Mononuclear cell (primary cell): ENCODE results near the gene SELENON. TPM values are rescaled to one million over a fixed set of nuclear protein-coding genes. Genes with fewer than 3 reads are reported as not detected.

Experiments used
- H3K27me3 ChIP-seq: 2 replicates; pipeline ENCODE4 v1.6.0; 2011; ENCODE audit warnings: low read length, control low read depth; ENCODE audit not compliant: insufficient read depth
- H3K4me1 ChIP-seq: 2 replicates; pipeline ENCODE4 v1.5.1; 2011; ENCODE audit warnings: mild to moderate bottlenecking, low read length, control low read depth; ENCODE audit not compliant: insufficient read depth
- H3K4me3 ChIP-seq: 2 replicates; pipeline ENCODE4 v1.5.1; 2011; ENCODE audit warnings: mild to moderate bottlenecking, low read length, moderate library complexity
- H3K9me3 ChIP-seq: 2 replicates; pipeline ENCODE4 v1.5.1; 2011; ENCODE audit warnings: low read depth, mild to moderate bottlenecking, control low read depth, low read length
- total RNA-seq: library from RNA; depleted of rRNA; stranded (reverse); fragments of >200 nt; gene quantifications from one replicate; pipeline ENCODE4 v1.2.3, GENCODE V29; 2012

SELENON gene
- total RNA-seq, 1 donor, result 13.4 TPM

- Histone ChIP-seq H3K4me3 (no peak overlapping the region), H3K4me1 (peaks cover 22% of the 10 kb centered on the region), H3K9me3 (no peaks in the 10 kb centered on the region), H3K27me3 (no peaks in the 10 kb centered on the region)
These were observed 9.4 kb downstream of the SELENON start for GRCh38 chr1:25809283-25809926.

GRCh38 chr1:25809929-25810328 is 9.9 kb downstream of the SELENON start:
- H3K4me1 ChIP-seq, result peaks cover 22% of the 10 kb centered on the region
- H3K4me3 ChIP-seq, result no peak overlapping the region
- no peaks in the 10 kb centered on the region for H3K9me3 ChIP-seq
- no peaks in the 10 kb centered on the region for H3K27me3 ChIP-seq

DNA sequence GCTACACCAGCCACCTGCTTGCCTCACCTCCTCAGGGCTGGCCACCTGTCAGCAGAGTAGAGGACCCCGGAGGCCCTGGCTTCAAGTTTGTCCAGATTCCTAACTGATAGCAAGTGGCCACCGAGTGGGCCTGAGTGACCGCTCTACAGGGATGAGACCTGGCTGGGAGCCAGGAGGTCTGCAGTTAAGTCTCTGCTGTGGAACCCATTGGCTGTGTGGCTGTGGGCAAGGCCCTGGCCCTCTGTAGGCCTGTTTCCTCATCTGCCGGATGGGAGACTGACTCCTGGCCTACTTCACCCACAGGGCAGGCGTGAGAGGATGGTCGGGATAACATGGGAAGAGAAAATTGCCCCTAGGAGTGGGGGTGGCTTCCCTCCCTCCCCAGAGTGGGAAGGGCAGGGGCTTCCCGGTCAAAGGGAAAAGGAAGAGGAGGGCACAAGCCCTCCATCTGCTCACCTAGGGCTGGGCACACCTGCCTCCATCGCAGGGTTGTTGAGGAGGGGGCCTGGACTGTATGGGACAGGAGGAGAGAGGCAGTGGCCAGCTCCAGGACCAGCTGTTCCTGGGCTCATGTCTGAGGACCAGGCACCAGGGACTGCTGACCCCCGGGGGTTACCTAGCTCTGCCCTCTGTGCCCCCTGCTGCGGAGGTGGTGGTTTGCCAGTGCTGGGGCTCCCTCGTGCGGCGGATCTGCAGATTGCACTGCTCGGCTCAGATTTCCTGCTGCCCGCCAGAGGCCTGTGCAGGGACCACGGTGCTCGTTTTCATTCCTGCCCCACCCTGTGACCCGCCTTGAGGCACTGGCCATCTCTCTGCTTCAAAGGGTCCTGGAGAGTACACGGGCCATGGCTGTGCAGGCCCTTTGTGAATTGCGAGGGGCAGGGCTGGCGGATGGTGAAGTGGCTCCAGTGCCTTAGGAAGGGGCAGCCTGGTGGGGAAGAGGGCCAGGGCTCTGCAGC is 10.6 kb downstream of the SELENON start:
- Histone ChIP-seq H3K9me3 (no peaks in the 10 kb centered on the region), H3K27me3 (no peaks in the 10 kb centered on the region), H3K4me1 (peaks cover 22% of the 10 kb centered on the region), H3K4me3 (no peak overlapping the region)

DNA sequence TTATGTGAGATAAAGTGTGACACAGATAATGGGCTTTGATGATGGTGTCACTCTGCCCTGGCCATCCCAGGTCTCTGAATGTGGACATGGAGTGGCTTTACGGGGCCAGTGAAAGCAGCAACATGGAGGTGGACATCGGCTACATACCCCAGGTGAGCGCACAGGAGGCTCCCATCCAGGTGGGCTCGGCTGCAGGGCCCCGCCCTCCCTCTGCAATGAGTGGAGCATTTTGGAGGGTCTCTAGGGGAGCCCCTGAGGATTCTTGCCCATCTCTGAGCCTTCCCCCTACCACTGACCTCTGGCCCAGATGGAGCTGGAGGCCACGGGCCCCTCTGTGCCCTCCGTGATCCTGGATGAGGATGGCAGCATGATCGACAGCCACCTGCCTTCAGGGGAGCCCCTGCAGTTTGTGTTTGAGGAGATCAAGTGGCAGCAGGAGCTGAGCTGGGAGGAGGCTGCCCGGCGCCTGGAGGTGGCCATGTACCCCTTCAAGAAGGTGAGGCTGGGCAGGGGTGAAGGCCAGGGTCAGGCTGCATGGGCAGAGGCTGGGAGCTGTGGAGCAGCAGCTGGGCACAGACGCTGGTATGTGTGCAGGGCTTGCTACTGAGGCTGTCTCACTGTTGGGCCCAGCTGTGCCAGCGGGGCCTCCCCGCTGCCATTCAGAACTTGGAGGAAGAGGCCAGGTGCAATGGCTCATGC is 11.5 kb downstream of the SELENON start:
- peaks cover 22% of the 10 kb centered on the region for H3K4me1 ChIP-seq
- no peak overlapping the region for H3K4me3 ChIP-seq
- H3K27me3 ChIP-seq, result no peaks in the 10 kb centered on the region
- H3K9me3 ChIP-seq, result no peaks in the 10 kb centered on the region

DNA sequence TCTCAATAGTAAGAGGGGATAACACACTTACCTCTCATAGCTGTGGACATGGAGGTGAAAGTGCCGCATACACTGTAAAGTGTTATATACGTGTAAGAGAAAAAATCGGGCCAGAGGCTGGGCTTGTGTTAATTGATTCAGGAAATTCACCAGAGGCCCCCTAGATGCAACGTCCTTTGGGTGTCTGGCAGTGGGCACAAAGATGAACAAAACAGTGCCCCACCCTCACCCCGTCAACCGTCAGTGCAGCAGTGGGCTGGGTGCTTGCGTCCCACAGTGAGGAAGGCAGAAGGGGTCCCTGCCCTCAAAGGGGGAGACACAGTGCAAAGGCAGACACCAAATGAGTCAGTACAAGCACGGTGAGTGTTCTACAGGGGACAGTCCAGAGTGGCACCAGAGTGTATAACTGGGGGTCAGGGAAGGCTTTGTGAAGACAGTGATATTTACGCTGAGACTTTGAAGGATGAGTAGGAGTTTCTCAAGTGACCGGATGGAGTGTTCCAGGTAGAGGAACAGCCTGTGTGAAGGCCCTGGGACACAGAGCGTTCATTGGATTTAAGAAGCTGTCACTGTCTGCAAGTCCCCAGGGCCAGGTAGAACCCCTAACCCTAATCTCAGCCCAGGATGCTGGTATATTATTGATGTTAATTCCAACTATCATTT is 13.2 kb downstream of the SELENON start:
- no peaks in the 10 kb centered on the region for H3K9me3 ChIP-seq
- H3K4me1 ChIP-seq, result peaks cover 26% of the 10 kb centered on the region
- no peak overlapping the region for H3K4me3 ChIP-seq
- H3K27me3 ChIP-seq, result no peaks in the 10 kb centered on the region

DNA sequence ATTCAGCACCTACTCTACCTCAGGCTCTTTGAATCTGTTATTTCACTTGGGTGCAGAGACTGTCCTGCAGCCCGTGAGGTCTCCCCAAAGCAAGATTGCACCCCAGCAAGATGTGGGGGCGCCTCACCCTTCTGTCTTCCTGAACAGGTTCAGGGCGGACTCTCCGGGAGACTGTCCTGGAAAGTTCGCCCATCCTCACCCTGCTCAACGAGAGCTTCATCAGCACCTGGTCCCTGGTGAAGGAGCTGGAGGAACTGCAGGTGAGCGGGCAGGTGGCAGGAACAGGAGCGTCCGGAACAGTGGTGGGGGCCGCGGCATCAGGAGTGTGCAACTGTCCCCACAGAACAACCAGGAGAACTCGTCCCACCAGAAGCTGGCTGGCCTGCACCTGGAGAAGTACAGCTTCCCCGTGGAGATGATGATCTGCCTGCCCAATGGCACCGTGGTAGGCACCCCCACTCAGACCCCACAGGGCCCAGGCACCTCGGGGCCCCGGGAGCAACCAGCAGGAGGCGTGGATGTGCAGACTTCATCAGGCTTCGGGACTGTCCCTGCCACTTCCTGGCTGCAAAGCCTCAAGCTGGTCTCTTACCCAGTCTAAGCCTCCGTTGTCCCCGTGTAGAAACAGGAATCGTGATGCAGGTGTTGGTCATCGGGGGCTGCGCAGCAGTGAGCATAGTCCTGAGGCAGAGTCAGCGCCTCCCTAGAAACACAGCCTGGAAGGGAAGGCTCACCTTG is 13.9 kb downstream of the SELENON start:
- Histone ChIP-seq H3K4me1 (peaks cover 32% of the 10 kb centered on the region), H3K4me3 (no peak overlapping the region)

DNA sequence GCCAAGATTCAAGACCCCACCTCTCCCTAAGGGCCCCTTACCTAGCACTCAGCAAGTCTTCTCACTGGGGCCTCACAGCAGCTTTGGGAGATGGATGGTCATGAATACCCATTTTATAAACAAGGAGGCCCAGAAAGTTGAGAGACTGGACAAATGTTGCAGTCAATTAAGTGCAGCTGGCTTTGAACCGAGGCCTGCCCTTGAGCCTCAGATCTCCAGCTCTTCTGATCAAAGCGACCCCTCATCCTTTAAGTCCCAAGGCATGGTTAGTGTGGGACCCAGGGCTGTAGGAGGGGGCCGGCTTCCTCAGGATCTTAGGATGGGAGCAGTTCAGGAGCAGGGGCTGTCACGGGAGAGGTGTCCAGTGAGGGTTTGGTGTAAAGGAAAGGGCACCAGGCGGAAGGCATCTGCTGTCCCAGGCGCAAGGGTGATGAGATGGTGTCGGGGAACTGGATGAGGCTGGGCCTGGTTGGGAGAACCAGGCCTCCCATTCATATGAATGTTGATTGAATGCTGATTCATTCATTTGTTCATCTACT is 14.6 kb downstream of the SELENON start:
- Histone ChIP-seq H3K4me3 (no peak overlapping the region), H3K27me3 (no peaks in the 10 kb centered on the region), H3K4me1 (peaks cover 32% of the 10 kb centered on the region), H3K9me3 (no peaks in the 10 kb centered on the region)

More for the DNA sequence above, 13.9 kb downstream of the SELENON start:
- H3K9me3 ChIP-seq, result no peaks in the 10 kb centered on the region
- no peaks in the 10 kb centered on the region for H3K27me3 ChIP-seq

DNA sequence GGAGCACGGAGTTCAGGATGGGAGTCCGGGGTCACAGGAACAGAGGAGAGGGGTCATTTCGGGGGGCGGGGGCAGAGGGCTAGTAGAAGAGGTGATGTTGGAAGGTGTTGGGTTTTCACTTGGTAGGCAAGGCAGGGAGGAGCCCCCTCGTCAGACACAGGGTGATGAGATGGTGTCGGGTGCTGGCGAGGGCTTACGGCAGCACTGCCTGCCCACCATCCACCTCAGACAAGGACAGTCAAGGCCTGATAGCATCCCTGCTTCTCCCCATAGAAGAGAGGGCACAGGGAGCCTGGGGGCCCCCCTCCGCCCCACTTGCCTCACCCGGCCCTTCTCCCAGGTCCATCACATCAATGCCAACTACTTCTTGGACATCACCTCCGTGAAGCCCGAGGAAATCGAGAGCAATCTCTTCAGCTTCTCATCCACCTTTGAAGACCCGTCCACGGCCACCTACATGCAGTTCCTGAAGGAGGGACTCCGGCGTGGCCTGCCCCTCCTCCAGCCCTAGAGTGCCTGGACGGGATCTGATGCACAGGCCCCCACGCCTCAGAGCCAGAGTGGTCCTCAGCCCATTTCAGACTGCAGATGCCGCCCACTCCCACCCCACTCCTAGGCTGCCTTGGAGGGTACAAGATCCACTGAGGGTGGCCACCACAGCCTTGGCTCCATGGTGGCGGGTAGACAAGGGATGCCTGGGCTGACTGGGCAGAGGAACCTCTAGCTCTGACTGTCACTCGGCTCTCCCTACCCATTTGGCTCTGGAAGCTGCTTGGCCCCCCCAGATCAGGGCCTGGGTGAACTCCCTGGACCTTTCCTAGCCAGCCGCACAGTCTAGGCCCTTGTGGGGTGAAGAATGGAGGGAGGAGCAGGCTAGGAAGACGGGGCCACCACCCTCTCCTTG is 15.5 kb downstream of the SELENON start:
- H3K9me3 ChIP-seq, result no peaks in the 10 kb centered on the region
- H3K4me3 ChIP-seq, result no peak overlapping the region
- no peaks in the 10 kb centered on the region for H3K27me3 ChIP-seq
- peaks cover 23% of the 10 kb centered on the region for H3K4me1 ChIP-seq

DNA sequence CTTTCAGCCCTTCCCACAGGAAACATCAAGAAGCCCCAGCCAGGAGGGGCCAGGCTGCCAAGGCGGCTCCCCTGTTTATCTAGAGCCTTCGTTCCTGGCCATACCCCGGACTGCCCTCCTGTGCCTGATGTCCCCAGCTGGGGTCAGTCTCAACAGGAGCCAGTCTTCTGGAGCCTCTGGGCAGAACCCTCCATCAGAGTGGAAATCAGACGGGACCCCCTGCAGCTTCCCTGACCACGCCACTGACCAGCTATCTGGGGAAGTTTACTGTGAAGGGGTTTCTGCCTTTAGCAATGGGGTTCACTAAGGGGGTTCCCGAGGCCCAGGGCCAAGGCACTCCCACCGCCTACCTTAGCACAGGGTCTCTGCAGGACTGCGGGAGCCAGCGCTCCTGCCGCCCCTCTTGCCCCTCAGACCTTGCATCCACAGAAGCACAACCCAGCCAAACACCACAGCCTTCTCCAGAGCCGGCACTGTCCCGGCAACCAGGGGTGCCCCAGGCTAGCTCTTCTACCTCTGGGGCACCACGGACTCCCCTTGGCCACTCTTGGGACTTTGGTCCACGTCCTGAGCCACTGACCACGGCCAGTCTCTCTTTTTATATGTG is 16.2 kb downstream of the SELENON start:
- no peaks in the 10 kb centered on the region for H3K27me3 ChIP-seq
- no peak overlapping the region for H3K4me3 ChIP-seq
- no peaks in the 10 kb centered on the region for H3K9me3 ChIP-seq
- peaks cover 23% of the 10 kb centered on the region for H3K4me1 ChIP-seq

DNA sequence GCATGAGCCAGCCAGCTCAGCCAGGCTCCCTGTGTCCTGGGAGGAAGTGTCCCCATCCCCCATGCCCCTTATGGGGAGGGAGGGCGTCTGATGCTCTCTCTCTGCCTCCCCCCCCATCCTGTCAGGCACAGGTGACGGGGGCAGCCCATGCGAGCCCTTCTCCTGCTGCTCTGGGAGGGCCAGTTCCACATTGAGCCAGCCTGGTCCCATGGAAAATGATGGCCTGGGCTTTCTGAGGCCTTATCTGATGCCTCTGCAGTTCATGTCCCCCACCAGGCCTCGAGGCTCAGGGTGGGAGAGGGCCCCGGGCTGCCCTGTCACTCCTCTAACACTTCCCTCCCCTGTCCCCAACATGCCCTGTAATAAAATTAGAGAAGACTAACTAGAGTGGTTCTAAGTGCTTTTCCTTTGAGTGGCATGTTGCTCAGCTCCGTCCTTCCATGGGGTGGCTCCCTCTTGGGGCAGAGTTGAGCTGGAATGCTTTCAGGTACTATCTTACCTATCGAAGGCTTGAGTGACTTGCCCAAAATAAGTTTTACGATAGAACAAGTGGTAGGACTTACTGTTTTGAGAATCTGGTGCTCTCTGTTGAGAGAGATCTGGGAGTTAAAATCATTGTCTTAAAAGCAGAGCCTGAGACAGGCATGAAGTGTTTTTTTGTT is 18.0 kb downstream of the SELENON start:
- no peaks in the 10 kb centered on the region for H3K27me3 ChIP-seq
- no peaks in the 10 kb centered on the region for H3K9me3 ChIP-seq
- H3K4me1 ChIP-seq, result peaks cover 33% of the 10 kb centered on the region
- H3K4me3 ChIP-seq, result no peak overlapping the region

DNA sequence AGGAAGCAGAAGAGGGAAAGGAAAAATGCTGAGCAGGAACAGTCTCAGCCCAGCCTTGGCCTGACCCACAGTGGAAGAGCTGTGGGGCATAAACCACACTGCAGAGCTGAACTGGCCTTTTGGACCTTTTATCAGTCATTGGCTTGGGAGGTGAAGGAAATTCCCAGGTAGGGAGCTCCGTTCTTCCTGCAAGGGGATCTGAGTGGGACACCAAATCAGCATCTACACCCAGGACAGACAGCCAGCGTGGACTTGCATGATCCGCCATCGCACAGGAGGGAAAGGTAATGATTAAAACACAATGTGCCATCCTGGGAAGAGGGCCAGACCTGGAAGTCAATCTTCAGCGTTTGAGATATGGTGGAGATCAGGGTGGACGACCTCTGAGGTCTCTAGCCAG is 18.6 kb downstream of the SELENON start:
- no peaks in the 10 kb centered on the region for H3K9me3 ChIP-seq
- H3K27me3 ChIP-seq, result no peaks in the 10 kb centered on the region
- H3K4me3 ChIP-seq, result no peak overlapping the region
- peaks cover 33% of the 10 kb centered on the region for H3K4me1 ChIP-seq

GRCh38 chr1:25819491-25820246 is 19.7 kb downstream of the SELENON start, which contains the start of gene MTFR1L:
TSS of gene MTFR1L (plus strand) at chr1:25819954. CDS start at chr1:25823105, 3,151 bp downstream.
- Histone ChIP-seq H3K4me3 (peak within 1 kb of the TSS; percentile 95), H3K27me3 (no peaks in the 10 kb centered on the region), H3K9me3 (no peaks in the 10 kb centered on the region)

More at GRCh38 chr1:25819491-25820246, 19.7 kb downstream of the SELENON start, which contains the start of gene MTFR1L:
- peaks cover 33% of the 10 kb centered on the region for H3K4me1 ChIP-seq
